Renal pelvis (tissue), 4 donors: ENCODE measurements around the gene PLXDC2. TPM values are rescaled to one million over a fixed set of nuclear protein-coding genes. Genes with fewer than 3 reads are reported as not detected.
"Not testable (repeated sequence)": the region's sequence is repeated elsewhere in the genome, so short reads cannot be mapped to it uniquely, and the experiment has no call there.

Experiments used
- DNase-seq: peaks from one replicate; pipeline ENCODE4 v3.0.0-alpha.2; 2013
- polyA plus RNA-seq, 3 donors: library from polyadenylated mRNA; unstranded; fragments of 120-200 nt; gene quantifications; one replicate each; pipeline ENCODE4 v1.2.1, GENCODE V29; 2013; ENCODE audit not compliant: insufficient read length in 3 of 3

Gene PLXDC2
- polyA plus RNA-seq, 3 donors = 28.1 to 34.0 (median 30.7) TPM

GRCh38 chr10:19970717-19971116 lies 154.5 kb downstream of the PLXDC2 start:
- no peak for DNase-seq

- no peak for DNase-seq
Measured at GRCh38 chr10:19971343-19972052, 155.3 kb downstream of the PLXDC2 start.

DNA sequence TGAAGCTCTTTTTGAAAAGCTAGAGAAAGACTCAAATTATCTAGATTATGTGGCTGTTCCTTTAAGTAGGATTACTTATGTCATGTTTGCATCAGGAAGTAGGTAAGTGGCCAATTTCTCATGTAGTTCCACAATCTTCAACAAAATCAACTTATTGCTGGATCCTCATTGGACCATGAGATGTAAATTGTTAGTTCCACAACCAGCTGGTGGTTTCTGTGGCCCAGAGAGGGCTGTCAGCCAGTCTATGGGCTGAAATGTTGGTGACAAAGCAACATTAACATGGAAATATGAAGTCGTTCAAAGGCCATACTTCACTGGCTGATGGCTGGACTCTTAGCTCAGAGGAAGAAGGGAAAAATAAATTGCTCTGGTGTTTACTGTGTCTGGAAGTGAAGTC lies 157.9 kb downstream of the PLXDC2 start:
- DNase-seq = no peak

DNA sequence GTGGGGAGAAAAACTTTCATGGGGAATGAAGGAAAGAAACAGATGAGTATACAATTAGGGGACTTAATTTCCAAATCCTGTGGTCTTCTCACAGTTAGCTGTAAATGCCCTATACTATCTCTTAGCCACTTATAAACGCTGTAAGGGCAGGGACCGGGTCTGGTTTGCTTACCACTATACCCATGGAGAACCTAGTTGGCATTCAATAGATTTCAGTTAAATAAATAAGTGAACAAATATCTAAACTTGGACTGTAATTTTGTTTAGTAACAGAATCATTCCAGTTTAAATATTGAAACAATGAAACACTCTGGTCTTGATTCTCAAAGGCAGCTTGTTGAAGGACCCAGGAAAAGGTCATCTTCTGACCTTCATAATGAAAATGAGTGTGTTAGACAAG lies 158.3 kb downstream of the PLXDC2 start:
- no peak for DNase-seq

GRCh38 chr10:19977097-19977521 lies 160.9 kb downstream of the PLXDC2 start:
- DNase-seq = no peak

DNA sequence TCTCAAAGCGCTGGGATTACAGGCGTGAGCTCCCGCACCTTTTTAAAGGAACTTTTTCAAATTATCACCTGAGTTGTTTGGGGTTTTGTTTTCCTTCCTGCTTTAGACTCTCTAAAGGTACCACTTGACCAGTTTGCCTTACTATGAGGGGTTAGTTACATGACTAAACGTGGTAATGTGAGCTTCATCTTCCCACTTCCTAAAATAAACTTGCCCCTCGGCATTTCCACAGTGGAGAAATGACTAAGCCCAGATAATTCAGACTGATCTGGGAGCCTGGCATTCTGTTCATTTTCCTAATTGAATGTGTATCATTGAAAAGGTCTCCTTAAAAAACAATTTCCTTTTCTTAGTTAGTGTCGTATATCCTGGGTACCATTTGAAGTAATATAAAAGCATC lies 163.4 kb downstream of the PLXDC2 start:
- no peak for DNase-seq

DNA sequence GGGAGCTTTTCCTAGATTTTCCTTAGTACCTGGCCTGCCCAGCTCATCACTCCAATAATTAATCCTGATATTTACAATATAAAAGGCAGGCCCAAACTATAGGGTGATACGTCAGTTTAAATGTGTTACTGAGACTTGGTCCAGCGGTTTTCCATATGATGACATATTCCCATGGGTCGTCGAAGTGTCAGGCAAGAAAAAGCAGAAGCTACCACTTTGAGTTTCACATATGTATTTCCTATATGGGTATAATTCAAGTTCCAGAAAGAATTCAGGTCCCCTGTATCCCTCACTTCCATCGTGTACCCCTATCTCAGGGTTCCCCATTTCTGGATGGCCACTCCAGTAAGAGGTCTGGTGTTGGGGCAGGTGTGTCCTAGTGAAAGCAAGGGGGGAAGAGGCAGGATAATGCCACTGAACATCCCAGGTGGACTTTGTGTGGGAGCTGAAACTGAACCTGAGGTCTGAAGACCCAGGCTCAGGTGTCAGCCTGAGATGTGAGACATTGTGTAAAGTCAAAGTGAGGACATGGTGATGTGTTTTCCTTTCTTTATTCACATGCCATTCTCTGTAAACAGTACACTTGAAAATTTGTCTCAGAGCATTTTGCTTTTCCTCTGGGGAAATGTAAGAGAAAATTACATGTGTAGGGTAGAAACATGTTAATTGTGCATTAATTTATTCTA lies 167.8 kb downstream of the PLXDC2 start:
- DNase-seq = no peak

DNA sequence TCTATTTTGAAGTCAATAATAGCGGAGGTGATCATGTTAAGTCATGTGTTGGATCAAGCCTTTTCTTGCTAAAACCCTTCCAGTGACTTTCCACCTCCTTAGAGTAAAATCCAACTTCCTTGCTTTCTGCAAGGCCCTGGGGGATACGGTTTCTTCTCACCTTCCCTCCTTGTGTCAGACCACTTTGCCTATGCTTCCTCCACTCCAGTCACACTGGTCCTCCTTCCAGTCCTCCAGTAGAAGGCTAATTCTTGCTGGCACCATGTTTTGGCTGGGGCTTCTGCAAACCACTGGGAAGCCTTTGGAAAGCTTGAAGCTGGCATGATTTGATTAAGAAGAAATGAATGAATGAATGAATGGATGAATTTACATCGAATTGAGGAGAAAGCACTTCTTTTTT lies 169.5 kb downstream of the PLXDC2 start:
- DNase-seq = no peak

DNA sequence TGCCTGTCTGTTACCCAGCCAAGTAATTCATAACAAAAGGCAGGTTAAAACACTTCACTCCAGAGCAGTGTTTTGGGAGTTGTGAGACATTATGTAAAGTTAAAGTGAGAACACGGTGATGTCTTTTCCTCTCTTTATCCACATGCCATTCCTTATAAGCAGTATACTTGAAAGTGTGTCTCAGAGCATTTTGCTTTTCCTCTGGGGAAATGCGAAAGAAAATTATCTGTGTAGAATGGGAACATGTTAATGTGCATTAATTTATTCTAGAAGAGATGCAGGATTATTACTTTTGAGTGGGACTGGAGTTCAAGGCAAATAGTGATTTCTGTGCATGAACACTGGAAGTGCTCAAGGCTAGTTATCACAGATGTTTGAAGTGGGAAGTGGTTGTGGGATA lies 170.4 kb downstream of the PLXDC2 start:
- DNase-seq = no peak

- no peak for DNase-seq
Measured at GRCh38 chr10:19987931-19988330, 171.7 kb downstream of the PLXDC2 start.

- DNase-seq = no peak
Measured at GRCh38 chr10:19993714-19994315, 177.6 kb downstream of the PLXDC2 start.

DNA sequence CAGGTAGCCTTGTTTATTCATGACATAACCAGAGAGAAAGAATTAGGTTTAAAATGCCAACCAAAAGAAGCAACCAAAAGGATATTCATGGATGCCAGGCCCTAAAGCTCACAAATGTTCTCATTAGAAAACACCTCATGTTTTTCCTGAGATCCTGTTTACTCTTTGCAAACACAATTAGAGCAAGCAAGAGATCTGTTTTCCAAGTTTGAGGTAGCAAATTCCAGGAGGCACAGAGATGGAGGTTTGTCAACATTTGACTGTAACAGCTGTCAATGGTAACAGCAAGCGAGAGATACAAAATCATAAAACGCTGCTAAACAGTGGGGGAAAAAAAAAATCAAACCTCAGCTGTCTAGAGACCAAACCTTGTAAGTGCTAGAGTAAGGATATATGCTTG lies 182.2 kb downstream of the PLXDC2 start:
- no peak for DNase-seq

DNA sequence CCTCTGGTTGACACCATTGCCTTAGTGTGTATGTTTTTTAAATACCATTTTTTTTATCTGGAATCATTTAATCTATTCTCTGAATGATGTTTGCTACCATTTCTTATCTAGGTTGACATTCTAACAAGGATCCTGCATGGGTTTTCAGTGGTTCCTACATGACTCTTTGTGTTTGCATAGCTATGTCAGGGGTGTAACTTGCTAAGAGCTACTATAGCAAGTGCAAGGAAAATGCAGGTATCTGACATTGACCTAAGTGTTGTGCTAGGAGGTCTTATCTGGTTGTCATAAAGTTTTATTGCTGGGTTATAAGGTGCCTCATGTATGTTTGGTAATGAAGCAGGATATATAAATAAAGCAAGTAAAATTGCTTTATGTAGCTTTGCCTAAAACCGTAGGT lies 183.2 kb downstream of the PLXDC2 start:
- DNase-seq = no peak

DNA sequence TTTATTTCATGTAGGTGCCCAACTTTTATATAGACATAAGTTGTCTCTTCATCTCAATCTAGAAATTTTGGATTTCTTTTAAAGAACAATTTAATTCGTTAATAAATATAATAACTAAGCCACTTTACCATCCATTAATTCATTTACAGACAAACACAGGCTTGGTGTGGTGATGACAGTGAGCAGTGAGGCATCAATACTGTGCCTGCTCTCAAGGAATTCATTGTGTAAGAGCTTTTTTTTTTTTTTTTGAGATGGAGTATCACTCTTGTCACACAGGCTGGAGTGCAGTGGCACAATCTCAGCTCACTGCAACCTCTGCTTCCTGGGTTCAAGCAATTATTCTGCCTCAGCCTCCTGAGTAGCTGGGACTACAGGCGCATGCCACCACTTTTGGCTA lies 185.8 kb downstream of the PLXDC2 start:
- DNase-seq = not testable (repeated sequence)

DNA sequence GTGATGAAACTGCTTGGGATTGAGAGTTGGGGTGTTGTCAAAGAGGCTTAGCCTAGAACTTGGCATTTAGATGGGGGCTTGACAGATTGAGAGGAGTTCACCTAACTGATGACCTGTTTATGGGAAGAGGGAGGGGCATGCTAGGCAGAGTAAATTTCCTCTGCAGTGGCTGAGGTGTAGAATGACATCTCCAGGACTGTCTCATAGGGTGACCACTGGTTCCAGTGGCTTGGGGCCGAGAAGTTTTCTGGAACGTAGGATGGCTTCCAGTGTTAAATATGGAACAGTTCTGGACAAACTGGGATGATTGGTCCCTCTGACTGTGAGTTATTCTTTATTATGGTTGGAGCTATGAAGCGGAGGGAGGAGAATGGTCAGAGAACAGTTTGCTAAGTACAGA lies 186.4 kb downstream of the PLXDC2 start:
- DNase-seq = no peak

DNA sequence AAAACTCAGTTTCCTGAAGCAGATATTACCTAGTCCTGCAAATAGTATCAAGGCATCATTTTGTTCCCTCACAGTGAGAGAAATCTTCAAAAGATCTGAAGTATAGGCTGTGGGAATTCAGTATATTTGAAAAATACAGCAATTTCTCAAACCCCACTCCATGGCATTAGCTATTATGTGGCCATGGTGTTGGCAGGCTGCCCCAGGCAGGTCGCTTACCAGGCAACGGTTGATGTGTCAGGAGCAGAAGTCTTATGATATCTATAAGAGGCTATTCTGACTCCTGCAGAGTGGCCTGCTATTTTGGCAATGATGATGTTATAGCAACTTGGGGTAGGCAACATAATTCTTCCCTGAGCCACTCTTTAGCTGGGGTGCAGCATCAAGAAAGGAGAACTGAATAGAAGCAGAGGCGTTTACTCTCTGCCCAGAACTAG lies 187.9 kb downstream of the PLXDC2 start:
- no peak for DNase-seq

GRCh38 chr10:20005638-20006037 lies 189.4 kb downstream of the PLXDC2 start:
- no peak for DNase-seq

GRCh38 chr10:20006169-20006870 lies 190.1 kb downstream of the PLXDC2 start:
- DNase-seq = no peak

DNA sequence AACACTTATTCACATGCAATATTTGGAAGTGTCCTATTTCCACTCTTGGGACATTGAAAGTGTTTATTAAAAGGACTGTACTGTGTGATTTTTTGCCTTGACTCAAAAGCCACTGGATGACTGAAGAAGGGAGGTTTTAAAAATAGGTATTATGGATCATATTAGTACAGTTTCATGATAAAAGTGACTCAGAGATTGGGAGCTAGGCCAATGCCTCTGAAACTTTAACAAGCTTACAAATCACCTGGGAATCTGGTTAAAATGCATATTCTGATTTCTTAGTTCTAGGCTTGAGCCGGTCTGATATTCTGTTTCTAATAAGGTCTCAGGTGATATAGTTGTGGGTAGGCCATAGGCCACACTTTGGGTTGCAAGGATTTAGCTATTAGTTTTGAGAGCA lies 191.2 kb downstream of the PLXDC2 start:
- DNase-seq = no peak

- DNase-seq = no peak
Measured at GRCh38 chr10:20013991-20014750, 197.9 kb downstream of the PLXDC2 start.

- DNase-seq = no peak
Measured at GRCh38 chr10:20017961-20018360, 201.7 kb downstream of the PLXDC2 start.

DNA sequence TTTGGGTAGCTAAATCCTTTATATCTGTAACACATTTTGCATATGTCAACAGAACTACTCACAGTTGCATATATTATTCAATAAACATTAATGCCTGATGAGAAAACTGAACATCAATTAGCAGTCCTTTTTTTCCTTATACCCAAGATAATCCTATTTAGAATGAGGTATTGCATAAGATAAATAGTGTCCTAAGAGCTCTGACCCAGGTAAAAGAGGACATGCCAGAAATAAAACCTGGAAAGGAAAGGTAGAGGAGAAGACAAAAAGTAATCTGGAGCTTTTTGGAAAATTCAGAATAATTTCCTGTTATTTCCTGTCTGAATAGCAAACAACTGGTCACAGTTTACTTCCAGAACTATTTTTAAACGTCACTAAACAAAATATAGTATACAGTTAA lies 204.4 kb downstream of the PLXDC2 start:
- no peak for DNase-seq
